Sigmoid colon (tissue), 7 donors: ENCODE measurements around the gene SLC52A3. TPM values are rescaled to one million over a fixed set of nuclear protein-coding genes. Genes with fewer than 3 reads are reported as not detected.

Experiments
- DNase-seq: peaks from one replicate; pipeline ENCODE4 v3.0.0-alpha.2; 2019
- H3K27ac ChIP-seq, 4 donors: fragments of 200-600 bp; sonication (generic); one replicate each; pipeline ENCODE4 v1.5.1; 2016 to 2019; ENCODE audit warnings: mild to moderate bottlenecking in 1 of 4
- H3K27me3 ChIP-seq, 3 donors: fragments of 200-600 bp; sonication (generic); one replicate each; pipeline ENCODE4 v1.5.1; 2019; ENCODE audit warnings: mild to moderate bottlenecking in 1 of 3
- H3K36me3 ChIP-seq, 4 donors: fragments of 200-600 bp; sonication (generic); one replicate each; pipeline ENCODE4 v1.5.1; 2016 to 2019
- H3K4me1 ChIP-seq, 4 donors: fragments of 200-600 bp; sonication (generic); one replicate each; pipeline ENCODE4 v1.5.1; 2017 to 2019
- H3K4me3 ChIP-seq, 4 donors: fragments of 200-600 bp; sonication (generic); one replicate each; pipeline ENCODE4 v1.5.1; 2017 to 2019; ENCODE audit warnings: mild to moderate bottlenecking in 2 of 4, moderate library complexity in 1 of 4
- H3K9me3 ChIP-seq, 4 donors: fragments of 200-600 bp in 3 of 4; sonication (generic) in 3 of 4; one replicate each; pipeline versions ENCODE4 v1.5.1 to v1.6.1; 2013 to 2019
- CTCF ChIP-seq, 4 experiments: fragments of 450-650 bp in 3 of 4; fragments of 200-600 bp in 1 of 4; IDR thresholded peaks; one replicate each; pipeline ENCODE4 v1.5.1; 2016 to 2019; ENCODE audit warnings: antibody characterized with exemption in 4 of 4, mild to moderate bottlenecking in 3 of 4, moderate library complexity in 2 of 4
- EP300 ChIP-seq, 4 donors: sonication (generic); formaldehyde crosslinking; IDR thresholded peaks; one replicate each; pipeline ENCODE4 v1.6.1; 2017; ENCODE audit warnings: antibody characterized with exemption in 4 of 4
- POLR2A ChIP-seq, 2 donors: fragments of 450-650 bp; IDR thresholded peaks; one replicate each; pipeline ENCODE4 v1.6.1; 2016; ENCODE audit warnings: antibody characterized with exemption in 2 of 2, mild to moderate bottlenecking in 2 of 2, moderate library complexity in 2 of 2
- POLR2AphosphoS5 ChIP-seq, 4 donors: sonication (generic); formaldehyde crosslinking; IDR thresholded peaks; one replicate each; pipeline ENCODE4 v1.6.1; 2017; ENCODE audit warnings: antibody characterized with exemption in 4 of 4
- whole genome bisulfite sequencing, 2 donors: extraction: QIAGEN DNeasy Blood & Tissue Kit; methylation state at CpG; one replicate each; pipeline ENCODE4 v1.1.7; 2013; 5-methylcytosine and 5-hydroxymethylcytosine counted together
- intact Hi-C: fragments of 100-400 bp; cut with DNase I; formaldehyde crosslinking; loops from one replicate; pipeline ENCODE4 v1.15.1; 2023
- polyA plus RNA-seq, 3 donors: library from polyadenylated mRNA; stranded (reverse); fragments of 200-250 nt; gene quantifications; one replicate each; pipeline ENCODE4 v1.2.3, GENCODE V29; 2013
- total RNA-seq, 4 donors: library from RNA; depleted of rRNA; stranded (reverse); fragments of >200 nt; gene quantifications; one replicate each; pipeline ENCODE4 v1.1.0, GENCODE V29; 2016
- donor health status: healthy with polysubstance abuse.
- donor health status: Bipolar disorder and iron deficiency.
- donor health status: healthy.

Gene SLC52A3
- total and polyA plus RNA-seq, 7 donors = 0.16 to 15.1 (median 3.0) TPM; not detected in 2

GRCh38 chr20:774660-775057, 6.4 kb upstream of the SLC52A3 start:
- intact Hi-C loops = no loop called here
- 86 to 89% methylated on average over 5 of the region's 5 CpGs for WGBS, 2 donors

GRCh38 chr20:774016-774659, 5.8 kb upstream of the SLC52A3 start:
- no peak overlapping the region for H3K27ac ChIP-seq
- intact Hi-C loops = no loop called here
- WGBS, 2 donors = 83 to 87% methylated on average over 8 of the region's 8 CpGs
- H3K9me3 ChIP-seq = no peaks in the 10 kb centered on the region
- TF ChIP-seq POLR2A (IDR thresholded peaks at IDR 0.05) (no peak), EP300 (IDR thresholded peaks at IDR 0.05) (no peak), POLR2AphosphoS5 (IDR thresholded peaks at IDR 0.05) (no peak), CTCF (IDR thresholded peaks at IDR 0.05) (no peak)
- no peaks in the 10 kb centered on the region for H3K4me1 ChIP-seq
- no peak overlapping the region for H3K4me3 ChIP-seq
- no peak for DNase-seq
- H3K27me3 ChIP-seq = peaks cover 0 to 9% (median 5%) of the 10 kb centered on the region in 3 donors
- H3K36me3 ChIP-seq = no peaks in the 10 kb centered on the region

More at GRCh38 chr20:774660-775057, 6.4 kb upstream of the SLC52A3 start:
- no peak overlapping the region for H3K4me3 ChIP-seq
- no peak overlapping the region for H3K27ac ChIP-seq
- H3K36me3 ChIP-seq = no peaks in the 10 kb centered on the region
- no peak for DNase-seq
- H3K9me3 ChIP-seq = no peaks in the 10 kb centered on the region
- TF ChIP-seq POLR2A (IDR thresholded peaks at IDR 0.05) (no peak), POLR2AphosphoS5 (IDR thresholded peaks at IDR 0.05) (no peak), CTCF (IDR thresholded peaks at IDR 0.05) (no peak), EP300 (IDR thresholded peaks at IDR 0.05) (no peak)
- no peaks in the 10 kb centered on the region for H3K4me1 ChIP-seq
- peaks cover 0 to 9% (median 5%) of the 10 kb centered on the region in 3 donors for H3K27me3 ChIP-seq

GRCh38 chr20:772806-773205, 4.5 kb upstream of the SLC52A3 start:
- Histone ChIP-seq H3K27me3 (peaks cover 0 to 9% (median 5%) of the 10 kb centered on the region in 3 donors), H3K27ac (no peak overlapping the region), H3K9me3 (no peaks in the 10 kb centered on the region), H3K4me3 (no peak overlapping the region), H3K4me1 (no peaks in the 10 kb centered on the region), H3K36me3 (no peaks in the 10 kb centered on the region)
- 36 to 57% methylated on average over 9 of the region's 9 CpGs for WGBS, 2 donors
- intact Hi-C loops = no loop called here
- DNase-seq = no peak
- TF ChIP-seq CTCF (IDR thresholded peaks at IDR 0.05) (no peak), EP300 (IDR thresholded peaks at IDR 0.05) (no peak), POLR2AphosphoS5 (IDR thresholded peaks at IDR 0.05) (no peak), POLR2A (IDR thresholded peaks at IDR 0.05) (no peak)

- H3K9me3 ChIP-seq = no peaks in the 10 kb centered on the region
- no peak overlapping the region for H3K27ac ChIP-seq
- H3K36me3 ChIP-seq = no peaks in the 10 kb centered on the region
- peaks cover 0 to 9% (median 5%) of the 10 kb centered on the region in 3 donors for H3K27me3 ChIP-seq
- 16 to 66% methylated on average over 9 of the region's 9 CpGs for WGBS, 2 donors
- H3K4me1 ChIP-seq = no peaks in the 10 kb centered on the region
- intact Hi-C loops = no loop called here
- no peak for TF ChIP-seq CTCF (IDR thresholded peaks at IDR 0.05)
- TF ChIP-seq POLR2AphosphoS5 (IDR thresholded peaks at IDR 0.05) = no peak
- no peak for TF ChIP-seq POLR2A (IDR thresholded peaks at IDR 0.05)
- no peak for TF ChIP-seq EP300 (IDR thresholded peaks at IDR 0.05)
- no peak for DNase-seq
- no peak overlapping the region for H3K4me3 ChIP-seq
Observed at GRCh38 chr20:771741-772464, 3.6 kb upstream of the SLC52A3 start.
